ENCODE results near the gene YPEL2.
"Not testable (repeated sequence)": the region's sequence is repeated elsewhere in the genome, so short reads cannot be mapped to it uniquely, and the experiment has no call there.

DNA sequence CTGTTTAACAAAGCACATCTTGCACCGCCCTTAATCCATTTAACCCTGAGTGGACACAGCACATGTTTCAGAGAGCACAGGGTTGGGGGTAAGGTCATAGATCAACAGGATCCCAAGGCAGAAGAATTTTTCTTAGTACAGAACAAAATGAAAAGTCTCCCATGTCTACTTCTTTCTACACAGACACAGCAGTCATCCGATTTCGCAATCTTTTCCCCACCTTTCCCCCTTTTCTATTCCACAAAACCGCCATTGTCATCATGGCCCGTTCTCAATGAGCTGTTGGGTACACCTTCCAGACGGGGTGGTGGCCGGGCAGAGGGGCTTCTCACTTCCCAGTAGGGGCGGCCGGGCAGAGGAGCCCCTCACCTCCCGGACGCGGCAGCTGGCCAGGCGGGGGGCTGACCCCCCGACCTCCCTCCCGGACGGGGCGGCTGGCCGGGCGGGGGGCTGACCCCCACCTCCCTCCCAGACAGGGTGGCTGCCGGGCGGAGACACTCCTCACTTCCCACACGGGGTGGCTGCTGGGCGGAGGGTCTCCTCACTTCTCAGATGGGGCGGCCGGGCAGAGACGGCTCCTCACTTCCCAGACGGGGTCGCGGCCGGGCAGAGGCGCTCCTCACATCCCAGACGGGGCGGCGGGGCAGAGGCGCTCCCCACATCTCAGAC is 62.4 kb downstream of the YPEL2 start:
- TF ChIP-seq EZH2 (IDR thresholded peaks at IDR 0.05; ENCODE audit: low read length, missing control alignments), result not testable (repeated sequence)
- TF ChIP-seq, protein P1, sequence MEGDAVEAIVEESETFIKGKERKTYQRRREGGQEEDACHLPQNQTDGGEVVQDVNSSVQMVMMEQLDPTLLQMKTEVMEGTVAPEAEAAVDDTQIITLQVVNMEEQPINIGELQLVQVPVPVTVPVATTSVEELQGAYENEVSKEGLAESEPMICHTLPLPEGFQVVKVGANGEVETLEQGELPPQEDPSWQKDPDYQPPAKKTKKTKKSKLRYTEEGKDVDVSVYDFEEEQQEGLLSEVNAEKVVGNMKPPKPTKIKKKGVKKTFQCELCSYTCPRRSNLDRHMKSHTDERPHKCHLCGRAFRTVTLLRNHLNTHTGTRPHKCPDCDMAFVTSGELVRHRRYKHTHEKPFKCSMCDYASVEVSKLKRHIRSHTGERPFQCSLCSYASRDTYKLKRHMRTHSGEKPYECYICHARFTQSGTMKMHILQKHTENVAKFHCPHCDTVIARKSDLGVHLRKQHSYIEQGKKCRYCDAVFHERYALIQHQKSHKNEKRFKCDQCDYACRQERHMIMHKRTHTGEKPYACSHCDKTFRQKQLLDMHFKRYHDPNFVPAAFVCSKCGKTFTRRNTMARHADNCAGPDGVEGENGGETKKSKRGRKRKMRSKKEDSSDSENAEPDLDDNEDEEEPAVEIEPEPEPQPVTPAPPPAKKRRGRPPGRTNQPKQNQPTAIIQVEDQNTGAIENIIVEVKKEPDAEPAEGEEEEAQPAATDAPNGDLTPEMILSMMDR (conservative IDR thresholded peaks at IDR 0.05 in 1 of 2, IDR thresholded peaks at IDR 0.05 in 1 of 2; ENCODE audit: low read depth in 1 of 2, low read length in 2 of 2), result not testable (repeated sequence)
